H1 (cell line): ENCODE measurements around the gene LPXN. TPM values are rescaled to one million over a fixed set of nuclear protein-coding genes. Genes with fewer than 3 reads are reported as not detected.

Experiments
- CTCF ChIA-PET: fragments of 300-600 bp; sonication (Branson Sonifier 250); formaldehyde crosslinking; loops from one replicate; lab custom pipeline; 2021; ENCODE audit not compliant: partially characterized antibody; lab: Charles Lee
- POLR2A ChIA-PET: fragments of 300-600 bp; sonication (Branson Sonifier 250); formaldehyde crosslinking; loops from one replicate; lab custom pipeline; 2021; ENCODE audit warnings: inconsistent platforms; ENCODE audit not compliant: partially characterized antibody; lab: Charles Lee
- DNase-seq, 2 experiments: peaks; one replicate each; pipeline versions ENCODE4 v3.0.0 to v3.0.0-alpha.2; 2010 to 2022; ENCODE audit warnings: low spot score in 2 of 2, low read depth in 1 of 2, mixed read lengths in 1 of 2
- FAIRE-seq: peaks from 2 replicates; lab custom pipeline; 2011; peaks lifted over from hg19 to GRCh38; lab: Jason Lieb, UNC
- H2AFZ ChIP-seq: 2 replicates; pipeline ENCODE4 v1.8.1; 2012; ENCODE audit warnings: low read length, inconsistent platforms
- H2AK5ac ChIP-seq: 2 replicates; pipeline ENCODE4 v1.6.1; 2013; ENCODE audit warnings: low read depth, low read length
- H2BK120ac ChIP-seq: replicated peaks from 2 replicates; pipeline ENCODE3; 2013; ENCODE audit warnings: low read depth, low read length, inconsistent platforms
- H2BK12ac ChIP-seq: 2 replicates; pipeline ENCODE4 v1.6.1; 2013; ENCODE audit warnings: low read depth, low read length
- H2BK15ac ChIP-seq: 2 replicates; pipeline ENCODE4 v1.6.1; 2013; ENCODE audit warnings: low read length
- H2BK20ac ChIP-seq: 2 replicates; pipeline ENCODE4 v1.6.1; 2013; ENCODE audit warnings: low read length
- H2BK5ac ChIP-seq: 2 replicates; pipeline ENCODE4 v1.6.1; 2013; ENCODE audit warnings: low read depth, low read length
- H3K14ac ChIP-seq: 2 replicates; pipeline ENCODE4 v1.6.1; 2013; ENCODE audit warnings: inconsistent platforms; ENCODE audit not compliant: insufficient read length
- H3K18ac ChIP-seq: 2 replicates; pipeline ENCODE4 v1.6.1; 2013; ENCODE audit warnings: low read length; ENCODE audit errors: extremely low read depth
- H3K23ac ChIP-seq: 2 replicates; pipeline ENCODE4 v1.6.1; 2013; ENCODE audit warnings: inconsistent platforms; ENCODE audit not compliant: insufficient read length
- H3K23me2 ChIP-seq: 2 replicates; pipeline ENCODE4 v1.6.1; 2013; ENCODE audit warnings: low read depth, low read length
- H3K27ac ChIP-seq: 2 replicates; pipeline ENCODE4 v1.6.1; 2011; ENCODE audit warnings: low read depth, low read length, inconsistent platforms
- H3K27me3 ChIP-seq, 4 experiments: replicated peaks in 1 of 4; 1 replicate in 1 of 4; 2 replicates in 3 of 4; pipeline versions ENCODE4 v1.6.1 to v1.8.1; 2011 to 2013; ENCODE audit warnings: low read length in 3 of 4, mild to moderate bottlenecking in 3 of 4, inconsistent platforms in 2 of 4, mixed read lengths in 2 of 4, moderate library complexity in 1 of 4; ENCODE audit not compliant: control insufficient read depth in 3 of 4, insufficient read depth in 3 of 4; ENCODE audit errors: extremely low read depth in 1 of 4
- H3K36me3 ChIP-seq, 4 experiments: 2 replicates each; pipeline versions ENCODE4 v1.6.1 to v1.8.1; 2011 to 2013; ENCODE audit warnings: mild to moderate bottlenecking in 4 of 4, low read length in 3 of 4, moderate library complexity in 2 of 4, control low read depth in 1 of 4, inconsistent platforms in 1 of 4; ENCODE audit not compliant: insufficient read depth in 4 of 4, control insufficient read depth in 2 of 4
- H3K4ac ChIP-seq: replicated peaks from 2 replicates; pipeline ENCODE3; 2013; ENCODE audit warnings: low read length, low read depth, mixed read lengths, inconsistent platforms; ENCODE audit not compliant: insufficient read length
- H3K4me1 ChIP-seq, 4 experiments: replicated peaks in 1 of 4; 1 replicate in 1 of 4; 2 replicates in 3 of 4; pipeline versions ENCODE4 v1.6.1 to v1.8.1; 2011 to 2013; ENCODE audit warnings: low read length in 3 of 4, inconsistent platforms in 2 of 4, mixed read lengths in 1 of 4; ENCODE audit not compliant: insufficient read depth in 4 of 4, control insufficient read depth in 3 of 4
- H3K4me2 ChIP-seq, 2 experiments: 2 replicates each; pipeline versions ENCODE4 v1.6.1 to v1.8.1; 2011 to 2013; ENCODE audit warnings: low read depth in 2 of 2, low read length in 2 of 2, control low read depth in 1 of 2, inconsistent platforms in 1 of 2, mild to moderate bottlenecking in 1 of 2; ENCODE audit not compliant: insufficient read depth in 1 of 2
- H3K4me3 ChIP-seq, 4 experiments: fragments of 200-600, 300-600 bp in 1 of 4; sonication (generic), shearing (Covaris generic), sonication (Bioruptor Twin) in 1 of 4; 2 replicates each; pipeline versions ENCODE4 v1.5.1 to v1.8.1; 2011 to 2016; ENCODE audit warnings: low read length in 4 of 4, low read depth in 3 of 4, control low read depth in 2 of 4, inconsistent platforms in 2 of 4, mild to moderate bottlenecking in 2 of 4, mixed read lengths in 1 of 4, moderate library complexity in 1 of 4; ENCODE audit not compliant: insufficient read depth in 2 of 4; ENCODE audit errors: extremely low read depth in 1 of 4
- H3K56ac ChIP-seq: replicated peaks from 2 replicates; pipeline ENCODE3; 2013; ENCODE audit warnings: low read depth, mild to moderate bottlenecking, mixed read lengths, low read length, inconsistent platforms; ENCODE audit not compliant: insufficient read length
- H3K79me1 ChIP-seq: 2 replicates; pipeline ENCODE4 v1.6.1; 2013; ENCODE audit warnings: low read depth, low read length, control low read depth
- H3K79me2 ChIP-seq, 2 experiments: 2 replicates each; pipeline versions ENCODE4 v1.6.1 to v1.8.1; 2012 to 2013; ENCODE audit warnings: low read length in 2 of 2, mild to moderate bottlenecking in 2 of 2, inconsistent platforms in 1 of 2; ENCODE audit not compliant: insufficient read depth in 2 of 2, control insufficient read depth in 1 of 2
- H3K9ac ChIP-seq, 4 experiments: replicated peaks in 1 of 4; 1 replicate in 1 of 4; 2 replicates in 3 of 4; pipeline versions ENCODE4 v1.6.1 to v1.8.1; 2011 to 2013; ENCODE audit warnings: low read depth in 3 of 4, low read length in 3 of 4, control low read depth in 2 of 4, mild to moderate bottlenecking in 2 of 4, moderate library complexity in 2 of 4, inconsistent platforms in 1 of 4; ENCODE audit errors: extremely low read depth in 1 of 4
- H3K9me3 ChIP-seq, 2 experiments: 2 replicates each; pipeline versions ENCODE4 v1.6.1 to v1.8.1; 2012 to 2013; ENCODE audit warnings: mild to moderate bottlenecking in 2 of 2, moderate library complexity in 2 of 2, control low read depth in 1 of 2, inconsistent platforms in 1 of 2, low read depth in 1 of 2, low read length in 1 of 2, mixed read lengths in 1 of 2; ENCODE audit not compliant: insufficient read depth in 2 of 2
- H4K20me1 ChIP-seq, 2 experiments: replicated peaks in 1 of 2; 2 replicates each; pipeline versions ENCODE3 to v1.8.1; 2011 to 2013; ENCODE audit warnings: inconsistent platforms in 2 of 2, low read length in 2 of 2, mild to moderate bottlenecking in 1 of 2; ENCODE audit not compliant: insufficient read depth in 2 of 2, control insufficient read depth in 1 of 2
- H4K5ac ChIP-seq: 2 replicates; pipeline ENCODE4 v1.6.1; 2013; ENCODE audit warnings: low read length, low read depth, mixed read lengths, inconsistent platforms; ENCODE audit not compliant: insufficient read length
- H4K8ac ChIP-seq: 2 replicates; pipeline ENCODE4 v1.8.0; 2013; ENCODE audit warnings: mild to moderate bottlenecking, moderate library complexity, low read length, inconsistent platforms; ENCODE audit not compliant: insufficient read depth; ENCODE audit errors: extremely low read depth
- H4K91ac ChIP-seq: replicated peaks from 2 replicates; pipeline ENCODE3; 2013; ENCODE audit warnings: low read length, mixed read lengths, inconsistent platforms; ENCODE audit not compliant: insufficient read length
- CHD1 ChIP-seq: IDR thresholded peaks from 2 replicates; pipeline ENCODE4 v1.6.1; 2012; ENCODE audit warnings: low read depth, low read length, improper control_type of control experiment
- CREB1 ChIP-seq: IDR thresholded peaks from 2 replicates; pipeline ENCODE4 v1.6.1; 2012; ENCODE audit warnings: inconsistent platforms
- CTBP2 ChIP-seq: IDR thresholded peaks from 2 replicates; pipeline ENCODE4 v1.7.0; 2011; ENCODE audit warnings: borderline replicate concordance, mild to moderate bottlenecking, moderate library complexity, mixed read lengths, low read length; ENCODE audit not compliant: insufficient read depth, insufficient read length
- FOSL1 ChIP-seq: IDR thresholded peaks from 2 replicates; pipeline ENCODE4 v1.6.1; 2011; ENCODE audit warnings: mild to moderate bottlenecking, low read depth, low read length, moderate library complexity; ENCODE audit not compliant: insufficient read depth
- KDM1A ChIP-seq: fragments of 200-600, 300-600 bp; sonication (generic); IDR thresholded peaks from 2 replicates; pipeline ENCODE4 v1.7.1; 2016; ENCODE audit warnings: mild to moderate bottlenecking, low read length, borderline replicate concordance
- KDM4A ChIP-seq: IDR thresholded peaks from one replicate; pipeline ENCODE4 v1.7.1; 2012; ENCODE audit warnings: low read depth, mild to moderate bottlenecking, moderate library complexity, low read length, inconsistent platforms; ENCODE audit not compliant: severe bottlenecking
- NRF1 ChIP-seq: IDR thresholded peaks from 2 replicates; pipeline ENCODE4 v1.6.1; 2011; ENCODE audit warnings: mild to moderate bottlenecking, low read depth, low read length, improper control_type of control experiment
- RBBP5 ChIP-seq: IDR thresholded peaks from 2 replicates; pipeline ENCODE4 v1.7.1; 2012; ENCODE audit warnings: low read depth, mild to moderate bottlenecking, inconsistent platforms, low read length, moderate library complexity, borderline replicate concordance
- RXRA ChIP-seq: IDR thresholded peaks from 2 replicates; pipeline ENCODE4 v1.6.1; 2011; ENCODE audit warnings: low read depth, mild to moderate bottlenecking, low read length, moderate library complexity; ENCODE audit not compliant: insufficient read depth
- SIX5 ChIP-seq: IDR thresholded peaks from 2 replicates; pipeline ENCODE4 v1.6.1; 2011; ENCODE audit warnings: mild to moderate bottlenecking, low read depth, low read length
- TBP ChIP-seq: IDR thresholded peaks from 2 replicates; pipeline ENCODE4 v1.6.1; 2011; ENCODE audit warnings: low read depth, low read length, improper control_type of control experiment
- TCF12 ChIP-seq: IDR thresholded peaks from 2 replicates; pipeline ENCODE4 v1.6.1; 2011; ENCODE audit warnings: low read depth, mild to moderate bottlenecking, low read length
- ZNF274 ChIP-seq: IDR thresholded peaks from 2 replicates; pipeline ENCODE4 v1.7.0; 2012; ENCODE audit warnings: low read length, borderline replicate concordance; ENCODE audit errors: extremely low read depth
- WGBS, 2 experiments: shearing (Covaris generic) in 1 of 2; methylation state at CpG; one replicate each; pipeline versions ENCODE4 v1.1.6 to v1.1.7; 2013 to 2015; ENCODE audit warnings: low lambda C conversion rate in 2 of 2, mixed read lengths in 2 of 2, inconsistent platforms in 1 of 2, low coverage in 1 of 2, missing lambda C conversion rate in 1 of 2; ENCODE audit not compliant: insufficient replicate concordance in 2 of 2, insufficient coverage in 1 of 2, insufficient read length in 1 of 2; ENCODE audit errors: extremely low coverage in 1 of 2, missing lambda C conversion rate in 1 of 2; 5-methylcytosine and 5-hydroxymethylcytosine counted together
- polyA plus RNA-seq, 7 experiments: library from polyadenylated mRNA; depleted of rRNA in 3 of 7; stranded (reverse) in 5 of 7; unstranded in 2 of 7; fragments of >200 nt in 5 of 7; fragments of 200-250 nt in 2 of 7; gene quantifications; 1 replicate in 5 of 7; 2 replicates in 1 of 7; 4 replicates in 1 of 7; pipeline versions ENCODE4 v1.2.1 to v1.2.3, GENCODE V29; 2011 to 2013; ENCODE audit warnings: missing spikeins in 2 of 7, mixed read lengths in 2 of 7
- total RNA-seq: library from RNA; stranded (reverse); fragmentation: NEBNext Ultra II Directional; extraction: Animal tissue kit (Norgen Biotek cat#: 25700); gene quantifications from 2 replicates; pipeline ENCODE4 v1.2.1, GENCODE V29; 2021

LPXN gene
- total and polyA plus RNA-seq, 2 of the 8 experiments (the other 6 are each of a cell fraction or from before 2014, with no cell fraction given), result 1.4 to 2.7 TPM

DNA sequence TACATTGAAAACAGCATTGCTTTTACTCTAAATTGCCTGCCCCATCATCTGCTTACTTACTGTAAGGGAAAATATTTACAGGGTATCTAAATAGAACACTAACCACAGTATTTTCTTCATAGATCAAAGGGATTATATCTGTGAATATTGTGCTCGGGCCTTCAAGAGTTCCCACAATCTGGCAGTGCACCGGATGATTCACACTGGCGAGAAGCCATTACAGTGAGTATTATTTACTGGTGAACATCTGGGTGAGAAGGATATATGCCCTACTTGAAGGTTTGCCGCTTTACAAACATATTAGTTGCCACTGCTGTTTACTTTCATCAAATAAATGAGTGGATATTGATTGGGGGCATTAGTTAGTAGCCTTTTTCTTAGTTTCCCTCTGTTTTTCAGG, 40.9 kb upstream of the LPXN start:
- ChIA-PET POLR2A (no interaction called here), CTCF (interaction anchor here (1.9 kb wide), 1 partner anchor 16 kb away, joined by 10 read pairs; no protein-coding TSS in a partner anchor)
- no peak overlapping the region for H3K18ac ChIP-seq
- H3K4me3 ChIP-seq, result no peak overlapping the region
- no peak overlapping the region for H2BK12ac ChIP-seq
- H3K79me1 ChIP-seq, result no peaks in the 10 kb centered on the region
- H3K23me2 ChIP-seq, result no peaks in the 10 kb centered on the region
- 88% methylated on average over 4 of the region's 4 CpGs; no CpG with 5 or more reads in 1 of the 2 experiments for WGBS, 2 experiments
- no peak overlapping the region for H4K5ac ChIP-seq
- H3K79me2 ChIP-seq, result no peaks in the 10 kb centered on the region
- no peak overlapping the region for H4K8ac ChIP-seq
- H3K27me3 ChIP-seq, result no peaks in the 10 kb centered on the region
- no peaks in the 10 kb centered on the region for H3K9me3 ChIP-seq
- H3K27ac ChIP-seq, result no peak overlapping the region
- no peak overlapping the region for H3K23ac ChIP-seq
- H4K91ac ChIP-seq, result no peak overlapping the region
- no peak overlapping the region for H2BK5ac ChIP-seq
- H3K56ac ChIP-seq, result no peak overlapping the region
- FAIRE-seq (no peak), DNase-seq (no peak)
- peaks cover 0 to 2% of the 10 kb centered on the region in 2 experiments for H4K20me1 ChIP-seq
- no peak overlapping the region for H2AK5ac ChIP-seq
- H3K9ac ChIP-seq, result no peak overlapping the region
- TF ChIP-seq TCF12 (no peak), FOSL1 (no peak), CTBP2 (no peak), TBP (no peak), SIX5 (no peak), KDM1A (no peak), ZNF274 (no peak), CHD1 (no peak), NRF1 (no peak), CREB1 (no peak), KDM4A (no peak), RXRA (no peak), RBBP5 (no peak)
- H2BK120ac ChIP-seq, result no peak overlapping the region
- H2BK20ac ChIP-seq, result no peak overlapping the region
- no peak overlapping the region for H3K4me2 ChIP-seq
- H3K36me3 ChIP-seq, result peaks cover 29 to 91% (median 72%) of the 10 kb centered on the region in 4 experiments
- no peak overlapping the region for H2AFZ ChIP-seq
- no peaks in the 10 kb centered on the region for H3K4me1 ChIP-seq
- no peak overlapping the region for H3K4ac ChIP-seq
- H2BK15ac ChIP-seq, result no peak overlapping the region
- H3K14ac ChIP-seq, result no peak overlapping the region
